Measurements from ENCODE around the gene SCUBE1.

The SCUBE1 gene

DNA sequence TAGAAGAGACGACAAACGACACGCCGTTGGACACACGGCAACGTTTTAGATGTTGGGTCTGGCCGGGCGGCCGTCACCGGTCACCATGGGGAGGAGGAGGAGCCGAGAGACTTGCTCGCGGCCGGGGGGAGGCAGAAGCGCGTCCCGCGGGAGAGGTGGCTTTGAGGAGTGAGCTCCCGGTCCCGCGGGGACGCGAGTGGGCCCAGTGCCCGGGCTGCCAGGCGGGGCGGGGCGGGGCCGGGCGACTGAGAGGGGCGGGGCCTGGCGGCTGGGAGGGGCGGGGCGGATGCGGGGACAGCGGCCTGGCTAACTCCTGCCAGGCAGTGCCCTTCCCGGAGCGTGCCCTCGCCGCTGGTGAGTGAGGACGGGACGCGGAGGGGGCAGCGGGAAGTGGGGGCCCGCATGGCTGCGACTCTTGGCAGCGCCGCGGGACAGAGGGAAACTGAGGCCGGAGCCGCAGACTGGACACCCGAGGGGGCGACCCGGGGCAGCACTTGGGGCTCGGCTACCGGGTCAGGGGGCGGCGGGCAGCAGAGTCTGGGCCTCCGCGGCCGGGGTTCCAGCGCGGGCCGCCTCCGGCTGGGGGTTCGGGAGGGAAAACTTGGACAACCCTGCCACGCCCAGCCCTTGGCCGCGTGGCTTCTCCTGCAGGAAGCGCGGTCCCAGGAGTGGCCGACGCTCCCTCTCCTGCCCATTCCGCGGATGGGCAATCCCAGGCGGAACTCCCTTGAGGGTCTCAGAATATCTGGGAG lies 191.7 kb downstream of the SCUBE1 start, which contains the start of gene TSPO:
Gene TSPO, plus strand, starts transcription at position 309 of the 752 bp plus-strand sequence. CDS start 7,680 bp downstream, outside the sequence.
- DNase-seq: peak; percentile 71

DNA sequence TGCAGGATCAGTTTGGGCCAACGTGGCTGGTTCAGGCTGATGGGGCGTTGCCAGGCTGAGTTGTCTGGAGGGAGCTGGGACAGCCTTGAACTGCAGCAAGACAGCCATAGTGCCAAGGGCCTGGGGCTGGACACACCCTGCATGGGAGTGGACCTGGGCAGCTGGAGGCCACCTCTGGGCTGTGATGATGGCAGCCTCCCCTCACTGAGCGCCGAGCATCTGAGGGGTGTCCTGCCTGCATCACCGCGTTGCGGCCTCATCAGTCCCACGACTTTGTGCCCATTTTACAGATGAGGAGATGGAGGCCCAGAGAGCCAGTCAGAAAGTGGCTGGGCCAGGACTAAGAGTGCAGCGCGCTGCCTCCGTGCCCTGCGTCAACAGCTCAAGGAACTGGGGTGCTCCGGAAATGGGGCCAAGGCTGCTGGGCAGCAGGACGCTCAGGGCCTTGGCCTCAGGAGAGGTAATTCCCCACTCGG lies 192.4 kb downstream of the SCUBE1 start:
- no peak for DNase-seq

DNA sequence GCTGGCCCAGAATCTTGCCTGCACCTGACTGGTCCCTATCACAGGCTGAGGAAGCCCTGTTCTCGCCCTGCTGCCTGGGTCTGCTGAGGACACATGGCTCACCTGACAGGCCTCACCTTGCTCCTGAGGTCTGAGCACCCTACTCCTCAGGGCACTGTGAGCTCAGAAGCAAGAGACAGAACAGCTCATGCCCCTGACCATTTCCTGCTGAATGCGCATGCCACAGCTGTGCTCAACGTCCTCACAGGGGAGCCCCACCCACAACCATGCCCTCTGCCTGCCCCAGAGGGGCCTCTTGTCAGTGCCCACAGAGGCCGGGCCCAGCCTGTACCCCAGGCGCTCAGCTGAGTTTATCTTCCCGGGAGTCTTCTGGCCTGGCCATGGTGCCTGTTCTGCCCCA lies 194.6 kb downstream of the SCUBE1 start:
- no peak for DNase-seq

DNA sequence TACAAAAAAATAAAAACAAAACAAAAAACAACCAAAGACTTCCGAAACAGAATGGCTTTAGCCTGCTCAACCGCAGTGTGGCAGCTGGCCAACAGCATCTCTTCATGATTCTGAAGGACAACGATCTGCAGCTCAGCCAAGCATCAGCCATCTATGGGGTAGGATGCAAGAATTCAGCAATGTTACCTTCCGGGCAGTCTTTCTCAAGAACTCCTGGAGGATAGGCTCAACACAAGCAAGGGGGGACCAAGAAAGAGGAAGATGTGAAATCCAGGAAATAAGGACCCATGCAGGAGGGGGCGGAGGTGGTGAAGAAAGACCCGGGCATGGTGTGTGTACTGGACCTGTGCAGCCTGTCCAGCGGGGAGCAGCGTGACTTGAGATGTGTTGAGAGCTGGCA lies 195.4 kb downstream of the SCUBE1 start:
- peak; percentile 10 for DNase-seq

Data from DMS53 (cell line).